NCI-H2196 (cell line): ENCODE measurements around the gene LRFN3.
"Not testable (repeated sequence)": the region's sequence is repeated elsewhere in the genome, so short reads cannot be mapped to it uniquely, and the experiment has no call there.

ENCODE experiments used
- DNase-seq: peaks from one replicate; lab custom pipeline; 2025; ENCODE audit not compliant: unreplicated experiment; lab: John Stamatoyannopoulos, UW

Gene LRFN3

DNA sequence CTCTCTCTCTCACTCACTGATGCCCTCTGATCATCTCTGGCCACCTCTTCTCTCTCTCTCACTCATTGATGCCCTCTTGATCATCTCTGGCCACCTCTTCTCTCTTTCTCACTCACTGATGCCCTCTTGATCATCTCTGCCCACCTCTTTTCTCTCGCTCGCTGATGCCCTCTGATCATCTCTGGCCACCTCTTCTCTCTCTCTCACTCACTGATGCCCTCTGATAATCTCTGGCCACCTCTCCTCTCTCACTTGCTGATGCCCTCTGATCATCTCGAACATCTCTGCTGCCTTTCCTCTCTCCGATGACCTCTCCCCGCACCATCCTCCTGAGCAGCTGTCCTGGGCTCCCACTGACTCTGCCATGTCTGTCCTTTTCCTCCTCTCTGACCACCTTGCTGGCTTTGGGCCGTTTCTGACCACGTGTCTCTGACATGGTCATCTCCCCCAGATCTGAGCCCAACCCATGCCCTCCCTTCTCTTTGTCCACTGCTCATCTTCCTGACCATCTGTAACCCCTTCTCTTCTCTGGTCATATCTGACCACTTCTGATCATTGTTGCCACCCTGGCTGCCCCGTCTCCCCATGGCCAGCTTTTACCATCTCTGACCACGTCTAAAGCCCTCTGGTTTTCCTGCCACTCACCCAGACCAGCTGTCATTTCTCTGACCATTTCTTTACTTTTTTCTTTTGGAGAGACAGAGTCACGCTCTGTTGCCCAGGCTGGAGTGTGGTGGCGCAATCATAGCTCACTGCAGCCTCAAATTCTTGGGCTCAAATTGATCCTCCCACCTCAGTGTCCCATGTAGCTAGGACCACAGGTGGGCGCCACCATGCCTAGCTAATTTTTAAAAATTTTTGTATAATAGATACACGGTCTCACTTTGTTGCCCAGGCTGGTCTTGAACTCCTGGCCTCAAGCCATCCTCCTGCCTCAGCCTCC lies 2.4 kb downstream of the LRFN3 start:
- DNase-seq: no peak

DNA sequence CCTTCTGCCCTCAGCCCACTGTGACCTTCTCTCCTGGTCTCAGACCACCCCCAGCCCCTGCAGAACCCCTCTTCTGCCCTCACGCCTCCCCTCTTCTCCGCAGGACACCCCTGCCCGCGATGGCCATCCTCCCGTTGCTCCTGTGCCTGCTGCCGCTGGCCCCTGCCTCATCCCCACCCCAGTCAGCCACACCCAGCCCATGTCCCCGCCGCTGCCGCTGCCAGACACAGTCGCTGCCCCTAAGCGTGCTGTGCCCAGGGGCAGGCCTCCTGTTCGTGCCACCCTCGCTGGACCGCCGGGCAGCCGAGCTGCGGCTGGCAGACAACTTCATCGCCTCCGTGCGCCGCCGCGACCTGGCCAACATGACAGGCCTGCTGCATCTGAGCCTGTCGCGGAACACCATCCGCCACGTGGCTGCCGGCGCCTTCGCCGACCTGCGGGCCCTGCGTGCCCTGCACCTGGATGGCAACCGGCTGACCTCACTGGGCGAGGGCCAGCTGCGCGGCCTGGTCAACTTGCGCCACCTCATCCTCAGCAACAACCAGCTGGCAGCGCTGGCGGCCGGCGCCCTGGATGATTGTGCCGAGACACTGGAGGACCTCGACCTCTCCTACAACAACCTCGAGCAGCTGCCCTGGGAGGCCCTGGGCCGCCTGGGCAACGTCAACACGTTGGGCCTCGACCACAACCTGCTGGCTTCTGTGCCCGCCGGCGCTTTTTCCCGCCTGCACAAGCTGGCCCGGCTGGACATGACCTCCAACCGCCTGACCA lies 3.3 kb downstream of the LRFN3 start:
- DNase-seq: no peak

- DNase-seq: no peak
These were observed 4.1 kb downstream of the LRFN3 start for GRCh38 chr19:35940078-35940775.

DNA sequence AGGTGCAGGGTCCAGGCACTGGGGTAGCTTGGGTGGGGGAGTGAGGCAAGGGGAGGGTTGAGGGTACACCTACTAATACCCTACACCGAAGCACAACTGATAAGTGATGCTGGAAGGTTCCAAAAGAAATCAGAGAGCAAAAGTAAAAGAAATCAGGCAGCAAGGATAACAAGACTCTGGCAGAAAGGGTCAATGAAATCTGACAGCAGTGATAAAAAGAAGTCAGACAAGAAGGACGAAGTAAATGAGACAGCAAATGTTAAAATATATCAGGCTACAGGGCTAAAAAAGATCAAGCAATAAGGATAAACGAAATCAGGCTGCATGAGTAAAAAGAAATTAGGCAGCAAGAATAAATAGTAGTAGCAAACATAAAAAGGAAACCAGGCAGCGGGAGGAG lies 4.7 kb downstream of the LRFN3 start:
- no peak for DNase-seq

DNA sequence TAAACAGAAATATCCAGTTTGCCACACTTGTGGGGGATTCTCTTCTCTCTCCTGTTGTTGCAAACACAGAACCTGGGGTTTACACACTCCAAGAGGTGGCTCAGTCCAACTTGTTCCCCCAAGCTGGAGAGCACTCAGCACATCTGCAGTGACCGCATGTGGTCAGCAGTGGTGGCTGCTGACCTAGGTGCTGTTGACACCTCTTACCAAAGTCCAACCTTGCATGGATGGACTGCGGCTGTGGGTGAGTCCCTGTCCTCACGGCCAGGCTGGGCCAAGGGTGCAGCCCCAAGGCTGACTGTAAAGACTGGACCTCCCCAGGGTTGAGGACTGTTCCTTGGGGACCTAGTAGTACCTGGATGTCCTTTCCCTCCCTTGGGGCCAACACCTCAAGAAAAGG lies 6.1 kb downstream of the LRFN3 start:
- no peak for DNase-seq

- DNase-seq: no peak
These were observed 7.4 kb downstream of the LRFN3 start for GRCh38 chr19:35943321-35944301.

- no peak for DNase-seq
These were observed 8.4 kb downstream of the LRFN3 start for GRCh38 chr19:35944556-35944955.

- no peak for DNase-seq
These were observed 9.1 kb downstream of the LRFN3 start for GRCh38 chr19:35945121-35945790.

DNA sequence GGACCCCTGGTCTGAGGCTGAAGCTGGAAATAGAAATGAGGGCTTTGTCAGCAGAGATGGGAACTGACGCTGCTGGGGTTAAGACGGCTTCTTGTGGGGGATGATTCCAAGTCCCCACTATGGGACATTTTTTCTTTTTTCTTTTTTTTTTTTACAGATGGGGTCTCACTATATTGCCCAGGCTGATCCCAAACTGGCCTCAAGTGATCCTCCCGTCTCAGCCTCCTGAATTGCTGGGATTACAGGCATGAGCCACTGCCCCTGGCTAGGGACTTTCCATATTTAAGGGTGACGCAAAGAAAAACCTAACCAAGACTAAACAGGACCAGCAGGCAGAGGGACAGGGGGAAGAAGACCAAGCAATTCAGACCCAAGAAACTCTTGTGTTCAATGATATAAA lies 10.0 kb downstream of the LRFN3 start:
- no peak for DNase-seq

- DNase-seq: no peak
These were observed 13.0 kb downstream of the LRFN3 start for GRCh38 chr19:35949131-35949530.

DNA sequence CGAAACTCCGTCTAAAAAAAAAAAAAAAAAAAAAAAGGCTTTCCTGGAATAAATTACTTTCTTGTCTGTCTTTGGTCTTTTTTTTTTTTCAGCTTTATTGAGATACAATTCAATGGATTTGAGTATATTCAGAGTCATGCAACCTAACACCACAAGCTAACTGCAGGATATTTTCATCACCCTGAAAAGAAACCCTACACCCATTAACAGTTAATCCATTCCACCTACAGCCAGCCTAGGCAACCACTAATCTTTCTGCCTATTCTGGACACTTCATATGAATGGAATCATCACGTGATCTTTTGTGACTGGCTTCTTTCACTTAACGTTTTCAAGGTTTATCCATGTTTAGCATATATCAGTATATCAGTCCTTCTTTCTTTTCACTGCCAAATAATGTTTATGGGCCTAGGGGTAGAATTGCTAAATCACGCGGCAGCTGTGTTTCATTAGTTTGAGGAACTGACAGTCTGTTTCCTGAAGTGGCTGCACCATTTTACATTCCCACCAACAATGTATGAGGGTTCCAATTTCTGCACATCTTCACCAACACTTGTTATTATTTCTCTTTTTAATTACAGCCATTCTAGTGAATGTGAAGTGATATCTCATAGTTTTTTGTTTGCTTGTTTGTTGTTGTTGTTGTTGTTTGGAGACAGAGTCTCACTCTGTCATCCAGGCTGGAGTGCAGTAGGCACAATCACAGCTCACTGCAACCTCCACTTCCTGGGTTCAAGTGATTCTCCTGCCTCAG lies 19.9 kb downstream of the LRFN3 start:
- DNase-seq: no peak

- DNase-seq: not testable (repeated sequence)
These were observed 21.2 kb downstream of the LRFN3 start for GRCh38 chr19:35957411-35957810.

DNA sequence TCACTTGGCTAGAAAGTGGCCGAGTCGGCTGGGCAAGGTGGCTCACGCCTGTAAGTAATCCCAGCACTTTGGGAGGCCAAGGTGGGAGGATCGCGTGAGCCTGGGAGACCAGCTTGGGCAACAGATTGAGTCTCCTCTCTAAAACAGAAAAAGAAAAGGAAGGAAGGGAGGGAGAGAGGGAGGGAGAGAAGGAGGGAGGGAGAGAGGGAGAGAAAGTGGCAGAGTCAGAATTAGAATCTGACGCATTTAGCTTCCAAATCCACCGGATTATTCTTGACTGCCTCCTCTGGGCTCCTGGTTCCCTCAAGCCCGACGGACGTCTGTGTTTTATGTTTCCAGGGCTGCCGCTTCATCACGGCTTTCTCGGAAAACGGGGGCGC lies 22.5 kb downstream of the LRFN3 start:
- no peak for DNase-seq

GRCh38 chr19:35959040-35959967 lies 23.1 kb downstream of the LRFN3 start:
- no peak for DNase-seq

- DNase-seq: no peak
These were observed 23.8 kb downstream of the LRFN3 start for GRCh38 chr19:35959968-35960320.

- no peak for DNase-seq
These were observed 24.3 kb downstream of the LRFN3 start for GRCh38 chr19:35960432-35960972.

DNA sequence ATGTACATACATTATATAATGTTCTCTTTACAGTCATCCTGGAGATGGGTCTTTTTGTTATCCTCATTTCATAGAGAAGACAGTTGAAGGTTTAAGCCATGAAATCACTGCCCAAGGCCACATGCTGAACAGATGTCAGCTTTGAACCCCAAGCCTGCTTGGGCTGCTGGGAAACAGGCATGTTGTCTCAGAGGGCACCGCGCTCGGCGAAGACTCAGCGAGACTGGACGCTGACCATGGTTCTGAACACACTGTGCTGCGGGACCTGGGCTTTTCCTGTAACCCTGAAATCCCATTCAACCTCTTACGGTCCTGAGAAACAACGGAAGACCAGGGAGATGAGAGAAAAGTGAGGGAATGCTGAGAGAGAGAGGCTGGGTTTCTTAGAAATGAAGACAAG lies 27.3 kb downstream of the LRFN3 start:
- DNase-seq: no peak

DNA sequence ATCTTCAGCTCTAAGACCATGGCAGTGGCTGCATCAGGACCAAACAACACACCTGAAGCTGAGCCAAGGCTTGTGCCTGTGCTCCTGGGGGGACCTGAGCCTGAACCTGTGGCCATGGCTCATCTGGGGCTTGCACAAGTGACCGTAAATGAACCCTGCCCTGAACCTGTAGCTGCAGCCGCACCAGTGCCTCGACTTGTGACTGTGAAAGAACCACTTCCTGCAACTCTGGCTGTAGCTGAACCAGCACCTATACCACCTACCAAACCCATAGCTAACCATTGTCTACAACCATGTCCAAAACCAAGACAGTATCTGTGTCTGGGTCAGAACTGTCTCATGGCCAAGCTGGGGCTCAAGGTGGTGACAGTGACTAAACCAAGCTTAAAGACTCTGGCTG lies 30.6 kb downstream of the LRFN3 start:
- DNase-seq: no peak
